A549 (cell line): ENCODE data around the gene MTHFSD. TPM values are rescaled to one million over a fixed set of nuclear protein-coding genes. Genes with fewer than 3 reads are reported as not detected.

ENCODE experiments used
- ATAC-seq, 2 experiments: fragments of 200-7000 bp in 1 of 2; fragments of >200 bp in 1 of 2; cut with Nextera tagmentation in 1 of 2; cut with Tn5 transposase in 1 of 2; 3 replicates each; pipeline versions ENCODE4 v1.8.0 to v1.9.1; 2018 to 2020; ENCODE audit warnings: mild to moderate bottlenecking in 1 of 2, moderate library complexity in 1 of 2
- CTCF ChIA-PET: fragments of 300-600 bp; sonication (Branson Sonifier 250); formaldehyde crosslinking; extraction: SDS; loops from one replicate; lab custom pipeline; 2021; ENCODE audit warnings: antibody characterized with exemption, inconsistent platforms; lab: Yijun Ruan, JAX
- POLR2A ChIA-PET: fragments of 350-600 bp; formaldehyde crosslinking; extraction: SDS; loops from one replicate; lab custom pipeline; 2021; ENCODE audit warnings: antibody characterized with exemption, inconsistent platforms; lab: Yijun Ruan, JAX
- DNase-seq, 2 experiments: peaks; one replicate each; pipeline versions ENCODE4 v3.0.0 to v3.0.0-alpha.2; 2011 to 2016; ENCODE audit warnings: low read depth in 1 of 2, low spot score in 1 of 2
- FAIRE-seq: peaks from 2 replicates; lab custom pipeline; 2011; peaks lifted over from hg19 to GRCh38; lab: Jason Lieb, UNC
- H3K27ac ChIP-seq, 2 experiments: fragments of >200 bp; sonication (Bioruptor Twin); formaldehyde crosslinking; 3 replicates each; pipeline ENCODE4 v1.5.1; 2016 to 2017
- H3K4me1 ChIP-seq: fragments of >200 bp; sonication (Bioruptor Twin); formaldehyde crosslinking; 3 replicates; pipeline ENCODE4 v1.6.1; 2016
- H3K4me2 ChIP-seq: fragments of >200 bp; sonication (Bioruptor Twin); formaldehyde crosslinking; 3 replicates; pipeline ENCODE4 v1.6.1; 2016
- H3K4me3 ChIP-seq: fragments of >200 bp; sonication (Bioruptor Twin); formaldehyde crosslinking; 3 replicates; pipeline ENCODE4 v1.5.1; 2016
- H3K9me3 ChIP-seq: fragments of >200 bp; sonication (Bioruptor Twin); formaldehyde crosslinking; 3 replicates; pipeline ENCODE4 v1.6.1; 2016
- BHLHE40 ChIP-seq: IDR thresholded peaks from 2 replicates; pipeline ENCODE4 v1.6.1; 2012; ENCODE audit warnings: low read depth, low read length, inconsistent platforms
- CBX2 ChIP-seq: fragments of 200-600 bp; sonication (generic); IDR thresholded peaks from 2 replicates; pipeline ENCODE4 v1.6.1; 2016; ENCODE audit warnings: low read depth, mild to moderate bottlenecking, borderline replicate concordance
- CEBPB ChIP-seq, 2 experiments: fragments of >200 bp in 1 of 2; sonication (Bioruptor Twin) in 1 of 2; formaldehyde crosslinking in 1 of 2; IDR thresholded peaks; 2 replicates each; pipeline ENCODE4 v1.6.1; 2012 to 2016
- CHD4 ChIP-seq: fragments of 200-600 bp; sonication (generic); IDR thresholded peaks from 2 replicates; pipeline ENCODE4 v1.6.1; 2016; ENCODE audit warnings: antibody characterized with exemption, mild to moderate bottlenecking, borderline replicate concordance
- CTCF ChIP-seq: fragments of >200 bp; sonication (Bioruptor Twin); formaldehyde crosslinking; IDR thresholded peaks from 3 replicates; pipeline ENCODE4 v1.5.1; 2016
- EP300 ChIP-seq, 2 experiments: fragments of >200 bp; sonication (Bioruptor Twin); formaldehyde crosslinking; IDR thresholded peaks; 2 replicates in 1 of 2; 3 replicates in 1 of 2; pipeline ENCODE4 v1.6.1; 2016 to 2017
- FOSB ChIP-seq: fragments of 250-450 bp; sonication (Bioruptor Pico); IDR thresholded peaks from 2 replicates; pipeline ENCODE4 v1.5.0; 2020; ENCODE audit warnings: mild to moderate bottlenecking, moderate library complexity
- FOSL2 ChIP-seq, 2 experiments: fragments of 450-650 bp in 1 of 2; fragments of >200 bp in 1 of 2; sonication (Bioruptor Twin) in 1 of 2; formaldehyde crosslinking; IDR thresholded peaks; 2 replicates each; pipeline versions ENCODE4 v1.5.0 to v1.6.1; 2016 to 2020; ENCODE audit warnings: mild to moderate bottlenecking in 1 of 2, moderate library complexity in 1 of 2
- HDAC2 ChIP-seq: fragments of 200-600 bp; sonication (generic); IDR thresholded peaks from 2 replicates; pipeline ENCODE4 v1.6.1; 2016
- HOXB5 ChIP-seq: fragments of 250-450 bp; sonication (Bioruptor Pico); IDR thresholded peaks from 2 replicates; pipeline ENCODE4 v1.5.0; 2020; ENCODE audit warnings: mild to moderate bottlenecking, moderate library complexity
- JUN ChIP-seq, 2 experiments: fragments of >200 bp; sonication (Bioruptor Twin); formaldehyde crosslinking; IDR thresholded peaks; 2 replicates in 1 of 2; 3 replicates in 1 of 2; pipeline ENCODE4 v1.6.1; 2016 to 2017
- KDM1A ChIP-seq: fragments of 200-600 bp; sonication (generic); IDR thresholded peaks from 2 replicates; pipeline ENCODE4 v1.6.1; 2016; ENCODE audit warnings: low read depth, mild to moderate bottlenecking
- KDM5A ChIP-seq: fragments of 200-600 bp; sonication (generic); IDR thresholded peaks from 2 replicates; pipeline ENCODE4 v1.6.1; 2016; ENCODE audit warnings: antibody characterized with exemption, mild to moderate bottlenecking
- MAZ ChIP-seq: fragments of 150-350 bp; IDR thresholded peaks from 2 replicates; pipeline ENCODE4 v1.6.1; 2014; ENCODE audit warnings: antibody characterized with exemption, low read depth, low read length, borderline replicate concordance
- MYC ChIP-seq: IDR thresholded peaks from 2 replicates; pipeline ENCODE4 v1.6.1; 2012; ENCODE audit warnings: mild to moderate bottlenecking, inconsistent platforms, low read length, improper control_type of control experiment, borderline replicate concordance
- NPAS2 ChIP-seq: fragments of 250-450 bp; sonication (Bioruptor Pico); IDR thresholded peaks from 2 replicates; pipeline ENCODE4 v1.8.0; 2022; ENCODE audit warnings: mild to moderate bottlenecking, moderate library complexity, borderline replicate concordance
- PHF8 ChIP-seq: fragments of 200-600 bp; sonication (generic); IDR thresholded peaks from 2 replicates; pipeline ENCODE4 v1.6.1; 2016; ENCODE audit warnings: low read depth, mild to moderate bottlenecking, antibody characterized with exemption, moderate library complexity, borderline replicate concordance
- POLR2A ChIP-seq: IDR thresholded peaks from 2 replicates; pipeline ENCODE4 v1.6.1; 2012; ENCODE audit warnings: mild to moderate bottlenecking, low read length
- POLR2AphosphoS2 ChIP-seq: conservative IDR thresholded peaks from 2 replicates; pipeline ENCODE4 v1.6.1; 2012; ENCODE audit warnings: low read length, improper control_type of control experiment, inconsistent platforms
- RNF2 ChIP-seq: fragments of 200-600 bp; sonication (generic); IDR thresholded peaks from 2 replicates; pipeline ENCODE4 v1.6.1; 2016; ENCODE audit warnings: low read depth, mild to moderate bottlenecking, antibody characterized with exemption, moderate library complexity, borderline replicate concordance
- SMC3 ChIP-seq: fragments of >200 bp; sonication (Bioruptor Twin); formaldehyde crosslinking; IDR thresholded peaks from 3 replicates; pipeline ENCODE4 v1.6.1; 2018; ENCODE audit warnings: inconsistent platforms
- TFCP2L1 ChIP-seq: fragments of 250-450 bp; sonication (Bioruptor Pico); IDR thresholded peaks from 2 replicates; pipeline ENCODE4 v1.5.0; 2021; ENCODE audit warnings: mild to moderate bottlenecking
- TP53 ChIP-seq: fragments of 250-450 bp; sonication (Bioruptor Pico); IDR thresholded peaks from 2 replicates; pipeline ENCODE4 v1.5.0; 2021; ENCODE audit warnings: mild to moderate bottlenecking, moderate library complexity
- ZC3H11A ChIP-seq: fragments of 450-650 bp; IDR thresholded peaks from 2 replicates; pipeline ENCODE4 v1.6.1; 2014; ENCODE audit warnings: antibody characterized with exemption, mild to moderate bottlenecking
- ZFP36 ChIP-seq: fragments of 450-650 bp; IDR thresholded peaks from 2 replicates; pipeline ENCODE4 v1.6.1; 2014; ENCODE audit warnings: borderline replicate concordance; ENCODE audit not compliant: partially characterized antibody
- ZNF302 ChIP-seq: fragments of 250-450 bp; sonication (Bioruptor Pico); IDR thresholded peaks from 2 replicates; pipeline ENCODE4 v1.9.0; 2021; ENCODE audit warnings: inconsistent platforms, mild to moderate bottlenecking, moderate library complexity
- ZSCAN20 ChIP-seq: fragments of 250-450 bp; sonication (Bioruptor Pico); IDR thresholded peaks from 2 replicates; pipeline ENCODE4 v1.8.0; 2022; ENCODE audit warnings: mild to moderate bottlenecking, moderate library complexity
- WGBS: methylation state at CpG from one replicate; pipeline ENCODE4 v1.1.6; 2017; ENCODE audit errors: missing lambda C conversion rate; 5-methylcytosine and 5-hydroxymethylcytosine counted together
- polyA minus RNA-seq: library from RNA; depleted of rRNA, polyadenylated mRNA; stranded (reverse); fragments of >200 nt; gene quantifications from 2 replicates; pipeline ENCODE4 v1.2.3, GENCODE V29; 2011; rRNA and poly(A)+ RNA removed
- polyA plus RNA-seq, 4 experiments: library from polyadenylated mRNA; depleted of rRNA in 3 of 4; stranded (reverse); fragments of >200 nt; fragmentation: RNase III in 1 of 4; extraction: RNeasy Plus Mini Kit Qiagen cat#74134 plus additional on column Dnase treatment in 1 of 4; gene quantifications; 2 replicates in 3 of 4; 3 replicates in 1 of 4; pipeline ENCODE4 v1.2.3, GENCODE V29; 2011 to 2017
- TF ChIP-seq, protein P1 (sequence below): fragments of >200 bp; sonication (Bioruptor Twin); formaldehyde crosslinking; IDR thresholded peaks from 3 replicates; pipeline ENCODE4 v1.6.1; 2016

The MTHFSD gene, protein sequence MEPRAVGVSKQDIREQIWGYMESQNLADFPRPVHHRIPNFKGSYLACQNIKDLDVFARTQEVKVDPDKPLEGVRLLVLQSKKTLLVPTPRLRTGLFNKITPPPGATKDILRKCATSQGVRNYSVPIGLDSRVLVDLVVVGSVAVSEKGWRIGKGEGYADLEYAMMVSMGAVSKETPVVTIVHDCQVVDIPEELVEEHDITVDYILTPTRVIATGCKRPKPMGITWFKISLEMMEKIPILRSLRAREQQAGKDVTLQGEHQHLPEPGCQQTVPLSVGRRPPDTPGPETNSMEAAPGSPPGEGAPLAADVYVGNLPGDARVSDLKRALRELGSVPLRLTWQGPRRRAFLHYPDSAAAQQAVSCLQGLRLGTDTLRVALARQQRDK
- polyA plus RNA-seq (2011; rRNA removed) = 14.9 and 16.9 TPM in 2 replicates
- polyA plus RNA-seq (2012; cell fraction: cytosol; rRNA removed) = 8.6 and 10.3 TPM in 2 replicates
- 27.4 and 28.9 TPM in 2 replicates for polyA plus RNA-seq (2012; cell fraction: nucleus; rRNA removed)
- 12.8 to 13.1 TPM (median 12.9 TPM) in 3 replicates for polyA plus RNA-seq (2017; fragmentation: RNase III; extraction: RNeasy Plus Mini Kit Qiagen cat#74134 plus additional on column Dnase treatment)
- polyA minus RNA-seq = 29.8 and 32.2 TPM in 2 replicates

DNA sequence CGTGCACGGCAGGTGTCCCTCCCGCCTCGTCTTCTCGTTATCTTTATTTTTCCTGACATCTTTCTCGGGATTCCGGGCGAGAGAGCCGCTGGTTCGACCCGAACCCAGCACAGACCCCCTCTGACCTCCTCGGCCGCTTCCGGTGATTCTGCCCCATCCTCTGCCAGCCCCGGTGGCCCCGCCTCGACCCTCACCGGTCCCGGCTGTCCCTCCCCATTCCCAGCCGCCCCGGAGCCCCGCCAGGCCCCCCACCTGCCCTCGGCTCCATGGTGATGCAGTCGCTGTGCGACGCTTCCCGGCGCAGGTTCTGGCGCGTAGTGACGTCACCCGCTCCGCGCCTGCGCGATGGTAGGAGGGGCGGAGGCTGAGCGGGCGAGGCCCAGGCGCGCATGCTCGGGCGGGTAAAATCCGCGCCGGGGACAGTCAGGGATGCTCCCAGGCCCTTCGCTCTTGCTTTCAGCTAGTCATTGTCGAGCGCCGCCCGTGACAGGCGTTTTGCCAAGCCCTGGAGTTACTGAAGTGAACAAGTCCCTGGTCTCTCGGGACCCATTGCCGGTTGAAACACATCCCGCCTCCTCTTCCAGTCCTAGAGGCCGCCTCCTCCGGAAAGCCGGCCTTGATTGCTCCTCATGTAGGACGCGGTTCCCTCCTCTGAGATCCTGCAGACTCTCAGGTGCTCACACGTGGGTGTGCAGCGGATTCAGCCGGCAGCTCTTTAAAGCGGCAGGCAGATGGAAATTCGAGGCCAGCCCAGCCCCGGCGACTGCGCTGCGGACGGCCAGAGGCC lies at the start of gene MTHFSD:
MTHFSD (minus strand) TSS at position 319 of the 787 bp plus-strand sequence; CDS start at position 268, 51 bp downstream.
- peak; percentile 90 to 96 for ATAC-seq
- peak; percentile 56 for FAIRE-seq
- WGBS = 11% methylated on average over 29 of the region's 70 CpGs
- TF ChIP-seq HDAC2 (0 out of 2 replicates have a peak, but pooled peaks have one; percentile 55), ZC3H11A (no peak), RNF2 (no peak), CTCF (0 out of 3 replicates have a peak, but pooled peaks have one; percentile 10), ZSCAN20 (CRISPR knock-in tag) (no peak), CEBPB (IDR thresholded peaks at IDR 0.05) (no peak), JUN (IDR thresholded peaks at IDR 0.05) (peak; percentile 87 to 88; a peak in 3 of 5 replicates), FOSL2 (IDR thresholded peaks at IDR 0.05) (no peak), FOSL2 (CRISPR knock-in tag; IDR thresholded peaks at IDR 0.05) (peak; percentile 65), MAZ (peak; percentile 50; the same call in 1 of the 2 replicates), CHD4 (0 out of 2 replicates have a peak, but pooled peaks have one; percentile 48), ZFP36 (peak; percentile 100), NPAS2 (CRISPR knock-in tag) (no peak), FOSB (CRISPR knock-in tag) (no peak), ZNF302 (CRISPR knock-in tag) (no peak), KDM5A (peak; percentile 18; the same call in 1 of the 2 replicates), POLR2A (peak; percentile 84), KDM1A (peak; percentile 95), SMC3 (no peak), PHF8 (peak; percentile 91), EP300 (IDR thresholded peaks at IDR 0.05) (no peak), TP53 (CRISPR knock-in tag) (no peak), TFCP2L1 (CRISPR knock-in tag) (0 out of 2 replicates have a peak, but pooled peaks have one; percentile 52), BHLHE40 (no peak), POLR2AphosphoS2 (no peak), MYC (peak; percentile 48; the same call in 1 of the 2 replicates), HOXB5 (CRISPR knock-in tag) (no peak), CBX2 (no peak)
- TF ChIP-seq, protein P1, sequence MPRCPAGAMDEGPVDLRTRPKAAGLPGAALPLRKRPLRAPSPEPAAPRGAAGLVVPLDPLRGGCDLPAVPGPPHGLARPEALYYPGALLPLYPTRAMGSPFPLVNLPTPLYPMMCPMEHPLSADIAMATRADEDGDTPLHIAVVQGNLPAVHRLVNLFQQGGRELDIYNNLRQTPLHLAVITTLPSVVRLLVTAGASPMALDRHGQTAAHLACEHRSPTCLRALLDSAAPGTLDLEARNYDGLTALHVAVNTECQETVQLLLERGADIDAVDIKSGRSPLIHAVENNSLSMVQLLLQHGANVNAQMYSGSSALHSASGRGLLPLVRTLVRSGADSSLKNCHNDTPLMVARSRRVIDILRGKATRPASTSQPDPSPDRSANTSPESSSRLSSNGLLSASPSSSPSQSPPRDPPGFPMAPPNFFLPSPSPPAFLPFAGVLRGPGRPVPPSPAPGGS = peak; percentile 89; the same call in 2 of the 3 replicates
- TF ChIP-seq, all 56 proteins: peak for 14
- ChIA-PET CTCF (interaction anchor here (4.0 kb wide), 1 partner anchor 724 kb away, joined by 23 read pairs; no protein-coding TSS in a partner anchor), POLR2A (no interaction called here)
- peak; percentile 92 for DNase-seq
- Histone ChIP-seq H3K27ac (peak within 1 kb of the TSS; percentile 84 to 97), H3K9me3 (no peaks in the 10 kb centered on the region), H3K4me1 (peaks cover 4% of the 10 kb centered on the region; the same call in 1 of the 3 replicates), H3K4me3 (peak within 1 kb of the TSS; percentile 82), H3K4me2 (peak within 1 kb of the TSS; percentile 92)
